NCI-H1092 treated with DMSO at 0.1 percent for 48 hours (cell line): Measurements from ENCODE around the gene SLC35A4.
"Not testable (repeated sequence)": the region's sequence is repeated elsewhere in the genome, so short reads cannot be mapped to it uniquely, and the experiment has no call there.

ENCODE experiments used
- DNase-seq: peaks from one replicate; lab custom pipeline; 2025; lab: John Stamatoyannopoulos, UW

Gene SLC35A4

GRCh38 chr5:140591747-140592372 is 27.2 kb downstream of the SLC35A4 start:
- DNase-seq, result no peak

GRCh38 chr5:140593070-140593469 is 28.4 kb downstream of the SLC35A4 start:
- DNase-seq, result not testable (repeated sequence)

- no peak for DNase-seq
Observed at GRCh38 chr5:140594169-140594568, 29.5 kb downstream of the SLC35A4 start.

- DNase-seq, result no peak
Observed at GRCh38 chr5:140595538-140596300, 31.1 kb downstream of the SLC35A4 start.

- DNase-seq, result no peak
Observed at GRCh38 chr5:140596321-140596741, 31.7 kb downstream of the SLC35A4 start.

GRCh38 chr5:140598836-140599235 is 34.2 kb downstream of the SLC35A4 start:
- no peak for DNase-seq

- DNase-seq, result no peak
Observed at GRCh38 chr5:140600096-140600495, 35.5 kb downstream of the SLC35A4 start.

- DNase-seq, result no peak
Observed at GRCh38 chr5:140602147-140602546, 37.5 kb downstream of the SLC35A4 start.

- DNase-seq, result not testable (repeated sequence)
Observed at GRCh38 chr5:140603446-140603698, 38.7 kb downstream of the SLC35A4 start.

- no peak for DNase-seq
Observed at GRCh38 chr5:140603734-140604133, 39.1 kb downstream of the SLC35A4 start.

GRCh38 chr5:140605879-140606278 is 41.3 kb downstream of the SLC35A4 start:
- DNase-seq, result no peak

- DNase-seq, result no peak
Observed at GRCh38 chr5:140607031-140607430, 42.4 kb downstream of the SLC35A4 start.

GRCh38 chr5:140608722-140609121 is 44.1 kb downstream of the SLC35A4 start:
- DNase-seq, result no peak

GRCh38 chr5:140609126-140609525 is 44.5 kb downstream of the SLC35A4 start:
- DNase-seq, result no peak

- no peak for DNase-seq
Observed at GRCh38 chr5:140611020-140611521, 46.4 kb downstream of the SLC35A4 start.
